ENCODE measurements around the gene REV3L.

REV3L gene

GRCh38 chr6:111503660-111504059 is 20.6 kb upstream of the REV3L start:
- no peak for TF ChIP-seq CTCF (IDR thresholded peaks at IDR 0.05)
- no peaks in the 10 kb centered on the region for H3K9me3 ChIP-seq (ENCODE audit: control insufficient read depth, low read length)
- H3K4me3 ChIP-seq (ENCODE audit: low read depth, low read length) = no peak overlapping the region
- no peak overlapping the region for H2AFZ ChIP-seq
- H3K9ac ChIP-seq = no peak overlapping the region
- no peak overlapping the region for H3K4me2 ChIP-seq (ENCODE audit: low read length)
- H3K27me3 ChIP-seq (ENCODE audit: control insufficient read depth, insufficient read depth, low read length) = no peaks in the 10 kb centered on the region
- H3K36me3 ChIP-seq (ENCODE audit: control insufficient read depth, insufficient read depth, low read length) = no peaks in the 10 kb centered on the region
- H3K4me1 ChIP-seq = no peaks in the 10 kb centered on the region
- H3K79me2 ChIP-seq = peaks cover 12% of the 10 kb centered on the region
- H3K27ac ChIP-seq = no peak overlapping the region

GRCh38 chr6:111503194-111503593 is 20.2 kb upstream of the REV3L start:
- H3K36me3 ChIP-seq (ENCODE audit: control insufficient read depth, insufficient read depth, low read length) = no peaks in the 10 kb centered on the region

GRCh38 chr6:111502154-111502553 is 19.1 kb upstream of the REV3L start:
- no peaks in the 10 kb centered on the region for H3K27me3 ChIP-seq (ENCODE audit: control insufficient read depth, insufficient read depth, low read length)
- no peak overlapping the region for H3K4me3 ChIP-seq (ENCODE audit: low read depth, low read length)
- no peaks in the 10 kb centered on the region for H3K36me3 ChIP-seq (ENCODE audit: control insufficient read depth, insufficient read depth, low read length)
- TF ChIP-seq CTCF (IDR thresholded peaks at IDR 0.05) = no peak
- H3K4me1 ChIP-seq = no peaks in the 10 kb centered on the region
- no peaks in the 10 kb centered on the region for H3K9me3 ChIP-seq (ENCODE audit: control insufficient read depth, low read length)
- H3K4me2 ChIP-seq (ENCODE audit: low read length) = no peak overlapping the region
- no peak overlapping the region for H3K27ac ChIP-seq
- no peak overlapping the region for H2AFZ ChIP-seq
- H3K79me2 ChIP-seq = peaks cover 15% of the 10 kb centered on the region
- no peak overlapping the region for H3K9ac ChIP-seq

More at GRCh38 chr6:111503194-111503593, 20.2 kb upstream of the REV3L start:
- H3K79me2 ChIP-seq = peaks cover 14% of the 10 kb centered on the region
- H3K9me3 ChIP-seq (ENCODE audit: control insufficient read depth, low read length) = no peaks in the 10 kb centered on the region
- H3K27ac ChIP-seq = no peak overlapping the region
- no peaks in the 10 kb centered on the region for H3K4me1 ChIP-seq
- no peaks in the 10 kb centered on the region for H3K27me3 ChIP-seq (ENCODE audit: control insufficient read depth, insufficient read depth, low read length)
- no peak for TF ChIP-seq CTCF (IDR thresholded peaks at IDR 0.05)
- no peak overlapping the region for H2AFZ ChIP-seq
- no peak overlapping the region for H3K4me3 ChIP-seq (ENCODE audit: low read depth, low read length)
- H3K4me2 ChIP-seq (ENCODE audit: low read length) = no peak overlapping the region
- H3K9ac ChIP-seq = no peak overlapping the region

GRCh38 chr6:111499269-111499793 is 16.3 kb upstream of the REV3L start:
- TF ChIP-seq CTCF (IDR thresholded peaks at IDR 0.05) = no peak
- no peak overlapping the region for H3K4me2 ChIP-seq (ENCODE audit: low read length)

GRCh38 chr6:111494951-111495635 is 12.1 kb upstream of the REV3L start:
- Histone ChIP-seq H3K4me2 (ENCODE audit: low read length) (no peak overlapping the region), H3K9me3 (ENCODE audit: control insufficient read depth, low read length) (no peaks in the 10 kb centered on the region), H3K4me1 (no peaks in the 10 kb centered on the region), H3K9ac (no peak overlapping the region), H3K36me3 (ENCODE audit: control insufficient read depth, insufficient read depth, low read length) (no peaks in the 10 kb centered on the region), H3K4me3 (ENCODE audit: low read depth, low read length) (no peak overlapping the region), H3K27ac (no peak overlapping the region), H2AFZ (no peak overlapping the region), H3K79me2 (peaks cover 10% of the 10 kb centered on the region), H3K27me3 (ENCODE audit: control insufficient read depth, insufficient read depth, low read length) (no peaks in the 10 kb centered on the region)
- TF ChIP-seq CTCF (IDR thresholded peaks at IDR 0.05) = no peak

More at GRCh38 chr6:111499269-111499793, 16.3 kb upstream of the REV3L start:
- Histone ChIP-seq H3K4me3 (ENCODE audit: low read depth, low read length) (no peak overlapping the region), H3K79me2 (peaks cover 15% of the 10 kb centered on the region), H3K27me3 (ENCODE audit: control insufficient read depth, insufficient read depth, low read length) (no peaks in the 10 kb centered on the region), H2AFZ (no peak overlapping the region), H3K4me1 (no peaks in the 10 kb centered on the region), H3K9me3 (ENCODE audit: control insufficient read depth, low read length) (no peaks in the 10 kb centered on the region), H3K9ac (no peak overlapping the region), H3K27ac (no peak overlapping the region), H3K36me3 (ENCODE audit: control insufficient read depth, insufficient read depth, low read length) (no peaks in the 10 kb centered on the region)
